CD4-positive, alpha-beta memory T cell (primary cell): ENCODE measurements around the gene RNF208. TPM values are rescaled to one million over a fixed set of nuclear protein-coding genes. Genes with fewer than 3 reads are reported as not detected.

Experiments
- CTCF ChIA-PET: fragments of 350-600 bp; sonication (Branson Sonifier 250); formaldehyde crosslinking; loops from one replicate; lab custom pipeline; 2021; ENCODE audit warnings: inconsistent platforms; ENCODE audit not compliant: partially characterized antibody; lab: Charles Lee
- POLR2A ChIA-PET: fragments of 350-600 bp; sonication (Branson Sonifier 250); formaldehyde crosslinking; loops from one replicate; lab custom pipeline; 2021; ENCODE audit not compliant: partially characterized antibody; lab: Charles Lee
- DNase-seq, 5 donors: peaks; one replicate each; pipeline versions ENCODE4 v3.0.0 to v3.0.0-alpha.2; 2020 to 2022; ENCODE audit warnings: mixed read lengths in 1 of 5
- H3K27ac ChIP-seq: one replicate; pipeline ENCODE4 v1.7.0; 2013; ENCODE audit warnings: low read depth, low read length
- H3K27me3 ChIP-seq: 2 replicates; pipeline ENCODE4 v1.7.0; 2013; ENCODE audit warnings: mild to moderate bottlenecking, low read length, moderate library complexity; ENCODE audit not compliant: insufficient read depth
- H3K36me3 ChIP-seq: 2 replicates; pipeline ENCODE4 v1.7.0; 2013; ENCODE audit warnings: mild to moderate bottlenecking, low read length, moderate library complexity; ENCODE audit not compliant: insufficient read depth
- H3K4me1 ChIP-seq: 2 replicates; pipeline ENCODE4 v1.7.0; 2013; ENCODE audit warnings: mild to moderate bottlenecking, low read length, moderate library complexity; ENCODE audit not compliant: insufficient read depth
- H3K4me3 ChIP-seq, 2 donors: one replicate each; pipeline ENCODE4 v1.7.0; 2013; ENCODE audit warnings: low read length in 2 of 2, mild to moderate bottlenecking in 1 of 2
- H3K9me3 ChIP-seq, 2 donors: one replicate each; pipeline ENCODE4 v1.7.0; 2013; ENCODE audit warnings: low read length in 2 of 2, control low read depth in 1 of 2; ENCODE audit not compliant: control insufficient read depth in 1 of 2
- H3K27ac Mint-ChIP-seq, 7 donors: one replicate each; pipeline ENCODE4 v1.8.0; 2020 to 2021; ENCODE audit warnings: mixed read lengths in 7 of 7, mild to moderate bottlenecking in 6 of 7, inconsistent platforms in 3 of 7, moderate library complexity in 3 of 7
- H3K27me3 Mint-ChIP-seq, 2 donors: one replicate each; pipeline ENCODE4 v1.8.0; 2020 to 2021; ENCODE audit warnings: mixed read lengths in 2 of 2
- H3K36me3 Mint-ChIP-seq, 2 donors: one replicate each; pipeline ENCODE4 v1.8.0; 2020 to 2021; ENCODE audit warnings: mixed read lengths in 2 of 2, inconsistent platforms in 1 of 2, mild to moderate bottlenecking in 1 of 2
- H3K4me1 Mint-ChIP-seq, 4 donors: one replicate each; pipeline ENCODE4 v1.8.0; 2020 to 2021; ENCODE audit warnings: mixed read lengths in 4 of 4, mild to moderate bottlenecking in 1 of 4
- H3K4me3 Mint-ChIP-seq, 8 donors: one replicate each; pipeline ENCODE4 v1.8.0; 2020 to 2021; ENCODE audit warnings: mixed read lengths in 8 of 8, mild to moderate bottlenecking in 7 of 8, moderate library complexity in 6 of 8, inconsistent platforms in 3 of 8
- H3K9me3 Mint-ChIP-seq, 8 donors: one replicate each; pipeline ENCODE4 v1.8.0; 2020 to 2021; ENCODE audit warnings: mixed read lengths in 8 of 8, mild to moderate bottlenecking in 5 of 8, inconsistent platforms in 3 of 8, moderate library complexity in 1 of 8
- intact Hi-C: fragments of 100-400 bp; cut with micrococcal nuclease; formaldehyde crosslinking; loops from one replicate; pipeline ENCODE4 v1.15.1; 2023
- polyA plus RNA-seq, 2 donors: library from polyadenylated mRNA; unstranded; fragments of 300-500 nt; fragmentation: Illumina TruSeq; gene quantifications; one replicate each; pipeline ENCODE4 v1.2.3, GENCODE V29; 2021
- total RNA-seq, 2 experiments: library from RNA; stranded (reverse); gene quantifications; one replicate each; pipeline ENCODE4 v1.2.3, GENCODE V29; 2021

The RNF208 gene
- total and polyA plus RNA-seq, 4 experiments from 2014 or later: 0.64 to 1.3 TPM; not detected in 2

DNA sequence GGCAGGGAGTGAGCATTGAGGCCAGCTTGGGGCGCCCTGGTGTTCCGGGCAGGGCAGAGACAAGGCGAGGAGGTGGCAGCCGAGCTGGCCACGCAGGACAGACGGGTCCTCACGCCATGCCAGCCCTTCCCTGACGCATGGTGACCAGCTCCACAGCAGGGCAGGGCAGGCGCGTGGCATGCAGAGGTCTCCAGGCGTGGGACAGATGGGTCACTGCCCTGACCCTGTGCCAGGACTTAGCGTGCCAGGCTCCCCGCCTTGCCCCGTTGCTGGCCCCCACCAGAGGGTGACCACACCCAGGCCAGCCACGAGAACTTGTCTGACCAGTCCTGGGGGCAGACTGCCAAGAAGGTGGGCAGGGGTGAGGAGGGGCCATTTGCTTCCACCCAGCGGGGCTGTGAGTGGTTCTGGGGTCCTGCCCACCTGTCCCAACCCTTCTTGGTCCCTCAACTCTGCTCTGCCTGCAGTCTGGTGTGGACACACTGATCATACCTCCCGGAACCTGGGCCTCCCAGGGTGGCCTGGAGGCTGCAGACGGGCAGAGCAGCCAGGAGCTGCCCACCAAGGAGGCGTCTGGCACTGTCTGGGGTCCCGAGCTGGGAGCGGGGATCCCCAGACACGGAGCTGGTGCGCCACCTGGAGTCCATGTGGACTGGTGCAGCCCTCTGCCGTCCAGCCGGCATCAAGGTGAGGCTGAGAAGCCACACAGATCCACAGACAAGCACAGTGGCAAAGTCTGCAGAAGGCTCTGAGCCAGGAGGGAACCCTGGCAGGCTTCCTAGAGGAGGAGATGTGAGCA lies 5.2 kb upstream of the RNF208 start, which contains the start of gene RNF224:
TSS of gene RNF224 (plus strand) at position 449 of the 799 bp plus-strand sequence. CDS start 834 bp downstream, outside the sequence.
- Histone ChIP-seq H3K27me3 (no peaks in the 10 kb centered on the region), H3K4me1 (peaks cover 18% of the 10 kb centered on the region), H3K27ac (no peak within 1 kb of the TSS), H3K4me3 (no peak within 1 kb of the TSS), H3K9me3 (no peaks in the 10 kb centered on the region), H3K36me3 (no peaks in the 10 kb centered on the region)
- peak; percentile 73 to 79 (median 74) for DNase-seq
- ChIA-PET POLR2A (interaction anchor here (0.5 to 2.0 kb wide), 11 partner anchors 10 to 500 kb away, joined by 3 to 11 read pairs (median 4); partner anchors contain the start of genes ANAPC2, MAN1B1, SSNA1 and TPRN), CTCF (interaction anchor here (0.6 to 4.6 kb wide), 15 partner anchors 10 to 181 kb away, joined by 3 to 33 read pairs (median 5); partner anchors contain the start of genes ANAPC2, NPDC1, SSNA1 and TPRN)
- H3K4me1 Mint-ChIP-seq: peaks cover 2 to 19% (median 6%) of the 10 kb centered on the region in 4 donors
- peaks cover 3 to 4% of the 10 kb centered on the region in 2 donors for H3K27me3 Mint-ChIP-seq
- H3K27ac Mint-ChIP-seq: peak within 1 kb of the TSS in 5 of 7 donors; percentile 11 to 79 (median 57)
- H3K9me3 Mint-ChIP-seq: no peaks in the 10 kb centered on the region
- H3K4me3 Mint-ChIP-seq: peak within 1 kb of the TSS in 2 of 8 donors; percentile 5 to 55
- H3K36me3 Mint-ChIP-seq: no peaks in the 10 kb centered on the region
- intact Hi-C loops: loop anchor here (1.0 kb wide), 5 partner anchors 51 to 440 kb away; partner anchors contain the start of gene NPDC1

DNA sequence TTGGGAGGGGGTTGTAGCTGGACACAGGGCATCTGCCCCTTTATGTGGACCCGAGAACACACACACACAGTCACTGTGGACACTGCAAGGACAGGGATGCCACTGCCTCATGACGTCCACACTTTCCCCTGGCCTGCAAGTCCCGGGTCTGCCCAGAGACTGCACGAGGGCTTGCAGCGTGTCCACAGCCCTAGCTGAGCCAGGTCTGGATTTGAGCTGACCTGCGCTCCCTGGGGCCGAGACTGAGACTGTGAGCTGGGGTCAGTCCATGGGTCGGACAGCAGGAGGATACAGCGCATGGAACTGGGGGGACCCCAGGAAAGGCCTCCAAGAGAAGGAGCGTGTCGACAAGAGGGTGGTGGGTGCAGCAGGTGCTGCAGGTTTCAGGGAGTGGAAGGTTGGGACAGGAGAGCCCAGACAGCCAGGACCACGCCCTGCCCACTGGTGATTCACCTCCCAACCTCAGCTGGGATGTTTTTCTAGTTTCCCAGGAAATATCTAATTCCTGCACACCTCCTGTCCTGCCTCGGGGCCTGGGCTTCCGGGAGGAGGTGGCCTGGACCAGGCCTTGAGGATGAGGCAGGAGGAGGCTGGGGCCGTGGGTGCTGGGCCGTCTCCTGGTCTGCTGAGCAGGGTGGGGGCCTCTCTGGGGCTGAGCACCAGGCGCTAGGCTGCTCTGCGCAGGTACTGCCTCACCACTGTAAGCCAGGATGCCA lies 4.5 kb upstream of the RNF208 start:
- H3K27ac ChIP-seq: no peak overlapping the region
- Mint-ChIP-seq H3K4me3 (no peak overlapping the region), H3K27me3 (peaks cover 3 to 4% of the 10 kb centered on the region in 2 donors), H3K9me3 (no peaks in the 10 kb centered on the region), H3K27ac (peak overlapping the region in 1 of 7 donors; percentile 42), H3K4me1 (peaks cover 2 to 19% (median 6%) of the 10 kb centered on the region in 4 donors), H3K36me3 (no peaks in the 10 kb centered on the region)
- no peaks in the 10 kb centered on the region for H3K36me3 ChIP-seq
- ChIA-PET CTCF (interaction anchor here (1.1 to 4.6 kb wide), 10 partner anchors 19 to 180 kb away, joined by 3 to 33 read pairs (median 6); partner anchors contain the start of genes ANAPC2, NPDC1 and SSNA1), POLR2A (interaction anchor here (0.8 to 4.2 kb wide), 9 partner anchors 10 to 139 kb away, joined by 3 to 31 read pairs (median 4); partner anchors contain the start of genes ANAPC2, MAN1B1, SSNA1 and TPRN)
- no peak overlapping the region for H3K4me3 ChIP-seq
- DNase-seq: no peak
- no peaks in the 10 kb centered on the region for H3K27me3 ChIP-seq
- intact Hi-C loops: loop anchor here (1.0 kb wide), 5 partner anchors 50 to 439 kb away; partner anchors contain the start of gene NPDC1
- H3K4me1 ChIP-seq: peaks cover 18% of the 10 kb centered on the region
- no peaks in the 10 kb centered on the region for H3K9me3 ChIP-seq

GRCh38 chr9:137225699-137226331 lies 3.8 kb upstream of the RNF208 start:
- H3K4me1 Mint-ChIP-seq: peaks cover 2 to 19% (median 6%) of the 10 kb centered on the region in 4 donors
- intact Hi-C loops: no loop called here
- ChIA-PET POLR2A (interaction anchor here (1.2 to 4.2 kb wide), 6 partner anchors 11 to 140 kb away, joined by 4 to 31 read pairs (median 8); partner anchors contain the start of genes ANAPC2, MAN1B1, SSNA1 and TUBB4B), CTCF (interaction anchor here (1.1 to 4.6 kb wide), 5 partner anchors 19 to 179 kb away, joined by 3 to 33 read pairs (median 7); partner anchors contain the start of gene NPDC1)
- no peaks in the 10 kb centered on the region for H3K27me3 ChIP-seq
- peaks cover 3 to 4% of the 10 kb centered on the region in 2 donors for H3K27me3 Mint-ChIP-seq
- no peak overlapping the region for H3K27ac Mint-ChIP-seq
- no peaks in the 10 kb centered on the region for H3K9me3 Mint-ChIP-seq
- no peak for DNase-seq
- no peak overlapping the region for H3K4me3 Mint-ChIP-seq
- peaks cover 18% of the 10 kb centered on the region for H3K4me1 ChIP-seq
- H3K9me3 ChIP-seq: no peaks in the 10 kb centered on the region
- no peaks in the 10 kb centered on the region for H3K36me3 Mint-ChIP-seq
- no peaks in the 10 kb centered on the region for H3K36me3 ChIP-seq
- H3K27ac ChIP-seq: no peak overlapping the region
- no peak overlapping the region for H3K4me3 ChIP-seq

DNA sequence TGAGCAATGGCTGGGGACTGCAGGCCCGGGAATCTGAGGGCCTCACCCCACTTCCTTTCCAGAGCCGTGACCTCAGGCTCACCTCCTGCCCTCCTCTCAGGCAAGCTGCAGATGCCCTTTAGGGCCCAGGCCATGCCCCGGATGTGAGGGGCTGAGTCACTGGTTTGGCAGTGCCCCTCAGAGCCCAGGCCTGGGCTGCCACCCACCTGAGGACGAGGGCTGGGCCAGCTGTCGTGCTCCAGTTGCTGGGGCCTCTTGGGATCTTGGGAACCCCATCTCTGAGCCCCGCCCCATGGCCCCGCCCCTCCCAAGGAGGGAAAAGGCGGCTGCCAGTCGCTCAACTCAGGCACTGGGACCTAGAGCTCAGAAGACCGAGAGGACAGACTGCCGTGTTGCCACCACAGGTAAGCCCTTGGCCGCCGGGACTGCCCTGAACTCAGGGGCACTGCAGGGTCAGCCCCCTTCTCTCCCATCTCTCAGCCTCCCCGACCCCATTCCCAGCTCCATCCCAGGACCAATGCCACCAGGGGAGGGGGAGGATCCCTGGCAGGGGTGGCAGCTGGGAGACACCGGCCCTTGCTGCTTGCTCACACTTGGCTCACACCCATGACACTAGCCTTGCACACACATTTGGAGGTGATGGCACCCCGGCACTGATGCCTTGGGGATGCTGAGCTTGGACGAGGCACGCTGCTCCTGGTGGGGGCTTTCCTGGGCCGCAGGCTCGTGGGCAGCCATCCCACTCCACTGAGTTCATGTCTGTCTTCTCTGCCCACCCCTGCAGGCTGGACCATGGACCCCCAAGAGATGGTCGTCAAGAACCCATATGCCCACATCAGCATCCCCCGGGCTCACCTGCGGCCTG lies 3.0 kb upstream of the RNF208 start, which contains the start of gene CYSRT1:
TSS of gene CYSRT1 (plus strand) at position 345 of the 865 bp plus-strand sequence. CDS start at position 793, 448 bp downstream.
- CTCF ChIA-PET: interaction anchor here (0.7 to 4.6 kb wide), 6 partner anchors 15 to 110 kb away, joined by 3 to 33 read pairs (median 4); partner anchors contain the start of genes TPRN and TUBB4B
- intact Hi-C loops: loop anchor here (5.0 kb wide), 1 partner anchor 498 kb away; no protein-coding TSS in a partner anchor
- H3K4me3 Mint-ChIP-seq: peak within 1 kb of the TSS; percentile 62 to 84 (median 77)
- peak within 1 kb of the TSS; percentile 66 to 85 for H3K4me3 ChIP-seq
- H3K36me3 Mint-ChIP-seq: no peaks in the 10 kb centered on the region
- DNase-seq: no peak
- peak within 1 kb of the TSS; percentile 61 to 87 (median 84) for H3K27ac Mint-ChIP-seq
- H3K9me3 Mint-ChIP-seq: no peaks in the 10 kb centered on the region
- no peaks in the 10 kb centered on the region for H3K9me3 ChIP-seq
- peaks cover 18% of the 10 kb centered on the region for H3K4me1 ChIP-seq
- no peaks in the 10 kb centered on the region for H3K36me3 ChIP-seq
- POLR2A ChIA-PET: interaction anchor here (1.0 to 4.2 kb wide), 9 partner anchors 8 to 139 kb away, joined by 3 to 47 read pairs (median 22); partner anchors contain the start of genes ANAPC2, MAN1B1, NELFB and SSNA1
- H3K4me1 Mint-ChIP-seq: peaks cover 2 to 19% (median 6%) of the 10 kb centered on the region in 4 donors
- peaks cover 2 to 3% of the 10 kb centered on the region in 2 donors for H3K27me3 Mint-ChIP-seq
- peak within 1 kb of the TSS; percentile 83 for H3K27ac ChIP-seq
- H3K27me3 ChIP-seq: no peaks in the 10 kb centered on the region

- H3K9me3 Mint-ChIP-seq: no peaks in the 10 kb centered on the region
- Histone ChIP-seq H3K9me3 (no peaks in the 10 kb centered on the region), H3K4me3 (peak overlapping the region; percentile 66 to 85), H3K4me1 (peaks cover 18% of the 10 kb centered on the region), H3K36me3 (no peaks in the 10 kb centered on the region), H3K27me3 (no peaks in the 10 kb centered on the region), H3K27ac (peak overlapping the region; percentile 83)
- peak; percentile 96 to 99 (median 99) for DNase-seq
- no peaks in the 10 kb centered on the region for H3K36me3 Mint-ChIP-seq
- peak overlapping the region; percentile 42 to 87 (median 68) for H3K27ac Mint-ChIP-seq
- H3K4me1 Mint-ChIP-seq: peaks cover 2 to 19% (median 6%) of the 10 kb centered on the region in 4 donors
- peaks cover 2 to 3% of the 10 kb centered on the region in 2 donors for H3K27me3 Mint-ChIP-seq
- POLR2A ChIA-PET: interaction anchor here (0.8 to 6.8 kb wide), 20 partner anchors 10 to 432 kb away, joined by 3 to 61 read pairs (median 13); partner anchors contain the start of genes ANAPC2, CLIC3, EXD3 and MAN1B1
- H3K4me3 Mint-ChIP-seq: peak overlapping the region; percentile 62 to 84 (median 77)
- CTCF ChIA-PET: interaction anchor here (0.7 to 2.5 kb wide), 7 partner anchors 12 to 128 kb away, joined by 3 to 12 read pairs (median 3); partner anchors contain the start of genes SSNA1 and TUBB4B
- intact Hi-C loops: loop anchor here (1.0 to 5.0 kb wide), 12 partner anchors 13 to 496 kb away; partner anchors contain the start of genes ANAPC2, MAN1B1, NDOR1 and NELFB
These were observed 1.3 kb upstream of the RNF208 start for GRCh38 chr9:137223078-137223970.
